GM10266 (cell line): ENCODE results near the gene SIGLEC9.

Experiments used
- DNase-seq: peaks from one replicate; pipeline ENCODE4 v3.0.0; 2012; ENCODE audit errors: extremely low spot score
- CTCF ChIP-seq: IDR thresholded peaks from 2 replicates; pipeline ENCODE4 v1.5.1; 2012; ENCODE audit warnings: mild to moderate bottlenecking, low read depth; ENCODE audit not compliant: control insufficient read depth, insufficient read depth; ENCODE audit errors: missing control alignments

The SIGLEC9 gene

GRCh38 chr19:51124729-51125128, at the start of gene SIGLEC9:
Gene SIGLEC9 (plus strand): TSS chr19:51124906. CDS start chr19:51124975, 69 bp downstream.
- DNase-seq = no peak
- no peak for TF ChIP-seq CTCF

- TF ChIP-seq CTCF = no peak
- no peak for DNase-seq
Observed at GRCh38 chr19:51075998-51076397, 48.7 kb upstream of the SIGLEC9 start.

GRCh38 chr19:51076631-51077213, 48.0 kb upstream of the SIGLEC9 start:
- TF ChIP-seq CTCF = no peak
- DNase-seq = no peak

- no peak for TF ChIP-seq CTCF
- no peak for DNase-seq
Observed at GRCh38 chr19:51078104-51078503, 46.6 kb upstream of the SIGLEC9 start.

- DNase-seq = no peak
- no peak for TF ChIP-seq CTCF
Observed at GRCh38 chr19:51078731-51079130, 46.0 kb upstream of the SIGLEC9 start.

GRCh38 chr19:51079481-51080110, 45.1 kb upstream of the SIGLEC9 start:
- DNase-seq = no peak
- TF ChIP-seq CTCF = no peak

- no peak for DNase-seq
- no peak for TF ChIP-seq CTCF
Observed at GRCh38 chr19:51081476-51081875, 43.2 kb upstream of the SIGLEC9 start.
